ENCODE measurements around the gene ENPP4. TPM values are rescaled to one million over a fixed set of nuclear protein-coding genes. Genes with fewer than 3 reads are reported as not detected.

The ENPP4 gene
- total RNA-seq, 2 experiments from 2014 or later = 3.7 to 4.3 TPM

- CTCF ChIA-PET = no interaction called here
- Mint-ChIP-seq H3K9me3 (no peaks in the 10 kb centered on the region), H3K4me1 (ENCODE audit: low read depth) (no peaks in the 10 kb centered on the region), H3K27ac (no peak overlapping the region), H3K36me3 (ENCODE audit: low read depth) (no peaks in the 10 kb centered on the region), H3K27me3 (peaks cover 28% of the 10 kb centered on the region), H3K4me3 (no peak overlapping the region)
- Histone ChIP-seq H3K4me1 (ENCODE audit: insufficient read depth, low read length) (no peaks in the 10 kb centered on the region), H3K4me3 (ENCODE audit: low read length) (no peak overlapping the region), H3K9me3 (ENCODE audit: control insufficient read depth in 1 of 2, insufficient read depth in 1 of 2, low read length in 2 of 2) (no peaks in the 10 kb centered on the region), H3K27ac (ENCODE audit: low read depth in 1 of 2, low read length in 2 of 2) (no peak overlapping the region), H3K36me3 (ENCODE audit: insufficient read depth, low read length) (no peaks in the 10 kb centered on the region), H3K27me3 (ENCODE audit: control insufficient read depth in 1 of 2, insufficient read depth in 2 of 2, low read length in 2 of 2) (peaks cover 6 to 12% of the 10 kb centered on the region in 2 experiments)
- DNase-seq (no peak), ATAC-seq (ENCODE audit: poor library complexity) (no peak)
- intact Hi-C loops (cut with DNase I, micrococcal nuclease) = no loop called here
- no peak for TF ChIP-seq CTCF (IDR thresholded peaks at IDR 0.05)
- POLR2A ChIA-PET = no interaction called here
Observed at GRCh38 chr6:46191961-46192360, 62.2 kb downstream of the ENPP4 start.

Other genes starting within 250 kb of the ENPP4 start
- gene CLIC5, start 114.1 kb upstream of the ENPP4 start, total RNA-seq = 1 to 10 TPM; 2.5 to 2.8 TPM
- gene ENPP5, start 41.0 kb downstream of the ENPP4 start, total RNA-seq = under 1 TPM; 0.11 to 0.19 TPM

Measured in CD4-positive, alpha-beta T cell (primary cell).